Naive B cell (primary cell): ENCODE data around the gene DNAH17. TPM values are rescaled to one million over a fixed set of nuclear protein-coding genes. Genes with fewer than 3 reads are reported as not detected.

Experiments used
- ATAC-seq, 2 donors: fragments of 150-1000 bp; cut with Tn5 transposase; 2 replicates each; pipeline ENCODE4 v1.10.0; 2021; ENCODE audit warnings: low read depth in 2 of 2, mild to moderate bottlenecking in 2 of 2, moderate library complexity in 2 of 2
- DNase-seq: peaks from one replicate; pipeline ENCODE4 v3.0.0; 2022
- H3K27ac Mint-ChIP-seq, 6 donors: one replicate each; pipeline ENCODE4 v1.8.0; 2020 to 2022; ENCODE audit warnings: mild to moderate bottlenecking in 6 of 6, mixed read lengths in 6 of 6, moderate library complexity in 5 of 6, inconsistent platforms in 2 of 6
- H3K27me3 Mint-ChIP-seq, 3 donors: one replicate each; pipeline ENCODE4 v1.8.0; 2021 to 2022; ENCODE audit warnings: mixed read lengths in 3 of 3, mild to moderate bottlenecking in 1 of 3
- H3K36me3 Mint-ChIP-seq, 2 donors: one replicate each; pipeline ENCODE4 v1.8.0; 2020 to 2022; ENCODE audit warnings: mixed read lengths in 2 of 2, inconsistent platforms in 1 of 2, mild to moderate bottlenecking in 1 of 2
- H3K4me1 Mint-ChIP-seq, 3 donors: one replicate each; pipeline ENCODE4 v1.8.0; 2020 to 2022; ENCODE audit warnings: mixed read lengths in 3 of 3, inconsistent platforms in 1 of 3, mild to moderate bottlenecking in 1 of 3, moderate library complexity in 1 of 3
- H3K4me3 Mint-ChIP-seq, 8 donors: one replicate each; pipeline ENCODE4 v1.8.0; 2020 to 2022; ENCODE audit warnings: mild to moderate bottlenecking in 8 of 8, mixed read lengths in 8 of 8, moderate library complexity in 8 of 8, inconsistent platforms in 2 of 8
- H3K9me3 Mint-ChIP-seq, 7 donors: one replicate each; pipeline ENCODE4 v1.8.0; 2020 to 2022; ENCODE audit warnings: mixed read lengths in 7 of 7, mild to moderate bottlenecking in 5 of 7, inconsistent platforms in 2 of 7, moderate library complexity in 1 of 7
- polyA plus RNA-seq, 6 donors: library from polyadenylated mRNA; unstranded; fragments of 300-500 nt; fragmentation: Illumina TruSeq; gene quantifications; one replicate each; pipeline ENCODE4 v1.2.3, GENCODE V29; 2021; ENCODE audit warnings: low read depth in 6 of 6

Gene DNAH17
- polyA plus RNA-seq, 6 donors from 2014 or later = 0.09 to 0.95 (median 0.13) TPM; not detected in 3

GRCh38 chr17:78541488-78542206 lies 35.5 kb downstream of the DNAH17 start:
- no peaks in the 10 kb centered on the region for H3K36me3 Mint-ChIP-seq
- peaks cover 0 to 5% (median 3%) of the 10 kb centered on the region in 3 donors for H3K27me3 Mint-ChIP-seq
- H3K4me3 Mint-ChIP-seq = no peak overlapping the region
- DNase-seq = no peak
- no peaks in the 10 kb centered on the region for H3K9me3 Mint-ChIP-seq
- no peaks in the 10 kb centered on the region for H3K4me1 Mint-ChIP-seq
- H3K27ac Mint-ChIP-seq = peak overlapping the region in 1 of 6 donors; percentile 66
- ATAC-seq = no peak

DNA sequence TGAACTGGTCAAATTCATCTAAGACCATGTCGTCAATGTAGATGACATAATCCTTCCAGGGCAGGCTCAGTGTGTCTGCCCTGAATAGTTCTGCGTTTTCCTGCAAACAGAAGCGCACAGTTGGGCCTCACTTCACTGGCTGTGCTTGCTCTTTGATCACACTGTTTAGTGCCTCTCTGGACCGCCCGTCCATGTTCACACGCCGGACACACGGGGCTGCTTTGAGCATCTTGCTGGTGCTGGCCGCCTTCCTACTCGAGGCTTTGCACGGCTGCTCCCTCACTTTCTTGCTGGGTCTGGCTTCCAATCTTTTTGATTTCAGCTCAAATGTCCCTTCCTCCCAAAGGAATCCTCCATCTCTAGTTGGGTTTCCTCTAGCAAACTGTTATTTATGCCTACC lies 37.4 kb downstream of the DNAH17 start:
- ATAC-seq (no peak), DNase-seq (no peak)
- Mint-ChIP-seq H3K4me3 (no peak overlapping the region), H3K9me3 (no peaks in the 10 kb centered on the region), H3K27ac (no peak overlapping the region), H3K36me3 (no peaks in the 10 kb centered on the region), H3K27me3 (peaks cover 0 to 16% (median 12%) of the 10 kb centered on the region in 3 donors), H3K4me1 (no peaks in the 10 kb centered on the region)

- Mint-ChIP-seq H3K4me3 (no peak overlapping the region), H3K27ac (no peak overlapping the region), H3K9me3 (no peaks in the 10 kb centered on the region), H3K36me3 (no peaks in the 10 kb centered on the region), H3K27me3 (peaks cover 0 to 18% (median 16%) of the 10 kb centered on the region in 3 donors), H3K4me1 (no peaks in the 10 kb centered on the region)
- ATAC-seq (no peak), DNase-seq (no peak)
These were observed 39.0 kb downstream of the DNAH17 start for GRCh38 chr17:78538033-78538776.

DNA sequence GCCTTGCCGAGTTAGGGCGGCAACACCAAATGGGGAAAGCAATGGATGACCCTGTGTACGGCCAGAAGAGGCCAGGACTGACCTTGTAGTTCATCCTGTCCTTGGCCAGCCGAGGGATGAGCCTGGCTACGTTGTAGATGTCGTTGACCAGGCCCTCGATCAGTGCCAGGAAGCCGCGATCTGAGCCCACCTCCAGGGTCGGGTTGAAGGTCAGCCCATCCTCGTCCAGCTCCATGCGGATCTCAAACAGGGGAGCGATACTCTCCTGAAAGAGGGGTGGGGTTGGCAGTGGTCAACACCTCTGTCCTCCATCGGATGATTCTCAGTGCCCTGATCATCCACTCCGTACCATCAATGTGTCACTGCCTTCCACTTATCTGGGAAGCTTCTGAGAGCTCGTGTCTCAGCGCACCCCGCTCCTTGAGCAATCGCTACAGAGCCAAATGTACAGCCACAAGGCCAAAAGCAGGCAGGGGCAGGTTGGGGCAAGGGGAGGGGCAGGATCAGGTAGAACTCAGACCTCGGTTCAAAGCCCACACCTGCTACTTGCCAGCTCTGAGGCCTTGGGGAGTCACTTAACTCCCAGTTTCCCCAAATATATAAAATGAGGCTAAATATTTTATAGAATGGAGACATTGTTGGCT lies 39.9 kb downstream of the DNAH17 start:
- H3K9me3 Mint-ChIP-seq = no peaks in the 10 kb centered on the region
- H3K4me1 Mint-ChIP-seq = no peaks in the 10 kb centered on the region
- H3K27me3 Mint-ChIP-seq = peaks cover 0 to 22% (median 19%) of the 10 kb centered on the region in 3 donors
- H3K36me3 Mint-ChIP-seq = no peaks in the 10 kb centered on the region
- DNase-seq (no peak), ATAC-seq (no peak)
- H3K27ac Mint-ChIP-seq = no peak overlapping the region
- H3K4me3 Mint-ChIP-seq = no peak overlapping the region

- ATAC-seq = no peak
- H3K4me1 Mint-ChIP-seq = no peaks in the 10 kb centered on the region
- no peaks in the 10 kb centered on the region for H3K9me3 Mint-ChIP-seq
- H3K36me3 Mint-ChIP-seq = no peaks in the 10 kb centered on the region
- H3K4me3 Mint-ChIP-seq = no peak overlapping the region
- no peak overlapping the region for H3K27ac Mint-ChIP-seq
- no peak for DNase-seq
- peaks cover 4 to 22% (median 19%) of the 10 kb centered on the region in 3 donors for H3K27me3 Mint-ChIP-seq
These were observed 41.7 kb downstream of the DNAH17 start for GRCh38 chr17:78535273-78536197.

DNA sequence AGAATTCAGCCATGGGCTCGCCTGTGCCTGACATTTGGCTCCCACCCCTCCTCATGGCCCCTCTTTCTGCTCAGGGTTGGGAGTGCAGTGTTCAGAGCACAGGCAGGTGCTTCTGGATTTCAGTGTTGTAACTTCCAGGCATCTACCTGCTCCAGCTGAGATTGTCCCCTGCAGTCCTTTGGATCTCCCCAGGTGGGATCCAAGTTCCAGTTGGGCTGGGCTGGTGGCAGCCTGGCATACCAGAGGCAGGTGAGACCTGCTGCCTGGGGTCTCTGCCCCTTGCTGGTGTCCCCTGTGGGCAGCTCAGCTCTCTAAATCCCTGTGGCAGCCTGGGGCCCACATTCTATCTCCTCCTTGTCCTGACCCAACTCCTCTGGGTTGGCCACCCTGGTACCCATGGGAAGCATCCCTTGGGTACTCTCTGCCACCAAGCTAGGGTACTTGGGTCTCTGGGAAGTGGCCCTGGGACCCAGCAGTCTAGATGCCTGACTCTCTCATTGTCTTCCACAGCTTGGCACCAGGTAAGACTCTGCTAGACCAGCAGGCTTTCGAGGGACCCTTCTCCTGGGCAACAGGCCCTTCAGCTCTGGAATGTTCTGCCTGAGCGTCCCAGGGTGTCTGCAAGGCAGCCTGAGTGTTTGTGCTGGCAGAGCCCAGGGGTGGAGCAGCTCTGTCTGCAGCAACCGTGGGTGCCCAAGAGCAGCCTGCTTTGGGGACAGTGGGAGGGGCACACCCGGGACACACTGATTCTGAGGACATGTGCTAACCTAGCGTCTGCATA lies 42.5 kb downstream of the DNAH17 start:
- Mint-ChIP-seq H3K36me3 (no peaks in the 10 kb centered on the region), H3K4me1 (no peaks in the 10 kb centered on the region), H3K27ac (peak overlapping the region in 1 of 6 donors; percentile 80), H3K27me3 (peaks cover 4 to 22% (median 19%) of the 10 kb centered on the region in 3 donors), H3K4me3 (no peak overlapping the region), H3K9me3 (no peaks in the 10 kb centered on the region)
- DNase-seq (no peak), ATAC-seq (no peak)

DNA sequence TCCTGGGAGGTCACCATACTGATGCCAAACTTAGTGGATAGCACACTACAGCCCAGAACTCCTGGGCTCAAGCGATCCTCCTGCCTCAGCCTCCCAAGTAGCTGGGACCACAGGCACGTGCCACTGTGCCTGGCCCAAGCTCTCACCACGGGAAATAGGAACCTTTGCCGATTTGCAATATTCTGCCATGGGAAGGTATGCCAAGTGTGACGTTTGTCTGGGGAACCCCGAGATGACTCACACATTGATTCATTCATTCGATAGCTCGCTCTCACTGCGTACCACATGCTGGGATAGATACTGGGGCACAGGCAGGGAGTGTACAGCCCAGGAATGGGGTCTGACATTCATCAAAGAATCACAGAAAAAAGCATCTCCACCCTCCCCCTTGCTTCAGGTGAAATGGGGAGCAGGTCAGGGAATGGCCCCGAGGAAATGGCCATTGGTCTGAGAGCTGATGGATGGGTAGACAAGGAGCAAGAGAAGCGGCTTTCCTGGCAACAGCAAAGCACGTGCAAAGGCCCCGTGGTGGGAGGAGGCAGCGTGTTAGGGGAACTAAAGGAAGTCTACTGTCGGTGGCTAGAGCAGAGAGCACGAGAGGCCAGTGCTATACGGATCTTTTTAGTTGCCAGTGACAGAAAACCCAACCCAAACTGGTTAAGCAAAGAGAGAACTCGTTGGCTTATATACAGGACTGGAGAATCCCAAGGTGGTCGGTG lies 44.1 kb downstream of the DNAH17 start:
- DNase-seq = no peak
- Mint-ChIP-seq H3K4me1 (no peaks in the 10 kb centered on the region), H3K27me3 (peaks cover 4 to 22% (median 19%) of the 10 kb centered on the region in 3 donors), H3K9me3 (no peaks in the 10 kb centered on the region), H3K36me3 (no peaks in the 10 kb centered on the region), H3K4me3 (no peak overlapping the region), H3K27ac (peak overlapping the region in 1 of 6 donors; percentile 15)
- ATAC-seq = no peak

- Mint-ChIP-seq H3K4me1 (no peaks in the 10 kb centered on the region), H3K4me3 (no peak overlapping the region), H3K9me3 (no peaks in the 10 kb centered on the region), H3K27ac (no peak overlapping the region), H3K27me3 (peaks cover 4 to 22% (median 19%) of the 10 kb centered on the region in 3 donors), H3K36me3 (no peaks in the 10 kb centered on the region)
- ATAC-seq (no peak), DNase-seq (no peak)
These were observed 44.9 kb downstream of the DNAH17 start for GRCh38 chr17:78532311-78532710.

DNA sequence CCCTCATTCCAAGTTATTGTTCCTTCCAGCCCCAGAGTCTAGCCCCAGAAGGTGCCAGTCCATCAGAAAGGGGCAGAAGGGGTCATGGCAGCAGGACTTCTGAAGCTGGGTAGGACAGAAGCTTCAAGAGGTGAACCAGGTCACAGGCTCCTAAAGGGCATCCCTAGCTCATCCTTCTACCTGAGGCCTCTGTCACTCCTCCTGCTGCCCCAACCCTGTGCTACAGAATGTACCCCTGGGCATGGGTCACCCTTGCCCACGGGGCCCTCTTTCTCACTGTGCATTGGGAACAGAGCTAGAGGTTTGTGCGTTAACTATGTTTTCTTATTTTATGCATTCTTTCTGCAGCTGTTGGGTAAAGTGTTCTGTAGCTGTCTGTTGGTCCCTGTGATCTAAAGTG lies 46.5 kb downstream of the DNAH17 start:
- H3K4me1 Mint-ChIP-seq = no peaks in the 10 kb centered on the region
- H3K27me3 Mint-ChIP-seq = peaks cover 4 to 21% (median 19%) of the 10 kb centered on the region in 3 donors
- H3K36me3 Mint-ChIP-seq = no peaks in the 10 kb centered on the region
- no peaks in the 10 kb centered on the region for H3K9me3 Mint-ChIP-seq
- no peak for ATAC-seq
- no peak overlapping the region for H3K4me3 Mint-ChIP-seq
- no peak for DNase-seq
- no peak overlapping the region for H3K27ac Mint-ChIP-seq

GRCh38 chr17:78529871-78530670 lies 47.1 kb downstream of the DNAH17 start:
- H3K36me3 Mint-ChIP-seq = no peaks in the 10 kb centered on the region
- ATAC-seq (no peak), DNase-seq (no peak)
- no peaks in the 10 kb centered on the region for H3K4me1 Mint-ChIP-seq
- H3K27me3 Mint-ChIP-seq = peaks cover 4 to 16% (median 14%) of the 10 kb centered on the region in 3 donors
- H3K27ac Mint-ChIP-seq = peak overlapping the region in 1 of 6 donors; percentile 58
- H3K4me3 Mint-ChIP-seq = no peak overlapping the region
- no peaks in the 10 kb centered on the region for H3K9me3 Mint-ChIP-seq

GRCh38 chr17:78529251-78529650 lies 47.9 kb downstream of the DNAH17 start:
- Mint-ChIP-seq H3K27ac (no peak overlapping the region), H3K36me3 (no peaks in the 10 kb centered on the region), H3K4me1 (no peaks in the 10 kb centered on the region), H3K4me3 (no peak overlapping the region), H3K9me3 (no peaks in the 10 kb centered on the region), H3K27me3 (peaks cover 4 to 13% (median 6%) of the 10 kb centered on the region in 3 donors)
- no peak for DNase-seq
- ATAC-seq = no peak
